ENCODE data around the gene TTLL6. TPM values are rescaled to one million over a fixed set of nuclear protein-coding genes. Genes with fewer than 3 reads are reported as not detected.

Gene TTLL6
- polyA plus RNA-seq, 1 donor, result not detected

GRCh38 chr17:48737330-48738043, 79.5 kb downstream of the TTLL6 start:
- no peak for DNase-seq

GRCh38 chr17:48735062-48735351, 82.0 kb downstream of the TTLL6 start:
- no peak for DNase-seq

GRCh38 chr17:48734333-48735061, 82.5 kb downstream of the TTLL6 start:
- no peak for DNase-seq

DNA sequence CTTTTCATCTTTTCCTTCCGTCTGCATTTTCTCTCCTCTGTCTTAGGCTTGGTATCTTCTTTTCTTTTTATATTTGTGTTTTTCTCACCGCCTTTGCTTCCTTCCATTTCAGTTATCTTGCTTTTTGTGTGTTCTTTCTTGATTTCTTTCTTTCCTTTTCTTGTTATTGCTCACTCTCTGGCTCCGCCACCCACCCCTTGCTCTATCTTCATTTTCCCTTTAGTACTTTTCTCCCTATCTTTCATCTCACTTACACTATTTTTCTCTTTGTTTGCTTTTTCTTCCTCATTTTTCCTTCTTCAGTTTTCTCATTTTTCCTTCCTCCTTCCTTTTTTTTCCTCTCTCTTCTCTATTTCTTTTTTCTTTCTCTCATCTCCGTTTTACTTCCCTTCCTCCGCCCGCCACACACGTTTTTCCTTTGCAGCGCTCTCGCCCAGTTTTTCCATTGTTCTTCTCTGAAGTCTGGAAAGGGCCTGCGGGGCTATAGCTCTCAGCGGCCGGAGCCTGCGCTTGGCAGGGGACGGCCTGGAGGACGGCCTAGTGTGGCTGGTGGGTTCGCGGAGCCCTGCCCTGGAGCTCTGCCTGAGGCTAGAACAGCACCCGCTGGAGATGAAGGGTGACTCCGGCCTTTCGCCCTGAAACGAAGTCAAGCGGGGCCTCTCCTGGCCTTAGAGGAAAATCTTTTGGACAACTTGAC, 83.2 kb downstream of the TTLL6 start:
- no peak for DNase-seq

DNA sequence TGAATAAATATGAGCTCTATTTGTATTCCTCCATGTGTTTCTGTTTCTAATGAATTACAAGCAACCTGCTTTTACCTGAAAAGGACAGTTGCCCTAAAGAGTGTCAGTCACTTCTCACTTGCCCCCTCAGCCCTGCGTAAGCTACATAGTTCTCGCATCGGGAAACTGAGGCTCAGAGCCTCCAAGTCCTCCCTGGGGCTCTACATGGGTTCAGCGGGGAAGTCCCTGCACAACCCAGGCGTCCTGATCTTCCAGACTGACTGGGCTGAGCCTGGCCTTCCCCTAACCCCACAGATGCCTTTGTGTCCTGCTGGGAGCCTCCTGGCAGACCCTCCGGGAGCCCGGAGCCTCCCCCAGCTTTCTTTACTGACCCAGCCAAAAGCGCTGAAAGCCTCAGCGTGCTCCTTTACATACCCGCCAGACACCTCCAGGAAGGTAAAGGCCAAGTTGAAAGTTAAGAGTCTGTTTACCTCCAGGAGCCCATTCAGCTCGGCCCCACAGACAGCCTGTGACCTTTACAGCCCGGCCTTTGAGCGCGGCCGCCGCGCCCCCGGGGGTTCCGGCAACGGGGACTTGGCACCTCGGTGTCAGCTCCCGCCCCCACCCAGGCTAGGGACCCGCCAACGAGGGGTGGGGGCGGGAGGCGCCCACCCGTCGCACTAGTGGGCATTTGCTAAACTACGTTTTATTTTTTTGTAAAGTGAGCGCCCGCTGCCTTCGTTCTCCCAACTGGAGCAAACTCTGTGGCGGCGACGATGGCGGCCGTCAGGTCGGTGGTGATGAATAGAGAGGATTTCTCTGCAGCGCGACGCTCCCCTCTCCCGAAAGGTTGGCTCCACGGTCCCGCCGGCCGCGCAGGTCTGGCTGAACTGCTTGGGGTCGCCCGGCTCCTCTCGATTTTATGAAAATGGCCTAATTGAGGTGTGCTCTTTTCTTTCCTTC, 84.1 kb downstream of the TTLL6 start:
- no peak for DNase-seq

DNA sequence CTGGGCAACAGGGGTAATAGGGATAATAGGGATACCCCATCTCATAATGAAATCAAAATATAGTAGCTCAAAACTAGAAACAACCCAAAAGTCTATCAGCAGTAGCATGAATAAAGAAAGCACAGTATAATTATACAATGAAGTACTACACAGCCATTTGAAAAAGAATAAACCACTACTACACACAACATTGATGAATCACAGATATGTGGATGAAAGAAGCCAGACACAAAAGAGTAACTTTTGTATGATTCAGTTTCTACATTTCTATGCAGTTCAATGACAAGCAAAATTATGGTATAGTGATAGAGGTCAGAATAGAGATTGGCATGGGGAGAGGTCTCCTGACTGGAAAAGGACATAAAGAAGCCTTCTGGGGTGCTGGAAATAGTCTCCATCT, 85.7 kb downstream of the TTLL6 start:
- DNase-seq, result no peak

GRCh38 chr17:48730240-48730550, 86.8 kb downstream of the TTLL6 start:
- no peak for DNase-seq

GRCh38 chr17:48729335-48730239, 87.4 kb downstream of the TTLL6 start:
- DNase-seq, result no peak

DNA sequence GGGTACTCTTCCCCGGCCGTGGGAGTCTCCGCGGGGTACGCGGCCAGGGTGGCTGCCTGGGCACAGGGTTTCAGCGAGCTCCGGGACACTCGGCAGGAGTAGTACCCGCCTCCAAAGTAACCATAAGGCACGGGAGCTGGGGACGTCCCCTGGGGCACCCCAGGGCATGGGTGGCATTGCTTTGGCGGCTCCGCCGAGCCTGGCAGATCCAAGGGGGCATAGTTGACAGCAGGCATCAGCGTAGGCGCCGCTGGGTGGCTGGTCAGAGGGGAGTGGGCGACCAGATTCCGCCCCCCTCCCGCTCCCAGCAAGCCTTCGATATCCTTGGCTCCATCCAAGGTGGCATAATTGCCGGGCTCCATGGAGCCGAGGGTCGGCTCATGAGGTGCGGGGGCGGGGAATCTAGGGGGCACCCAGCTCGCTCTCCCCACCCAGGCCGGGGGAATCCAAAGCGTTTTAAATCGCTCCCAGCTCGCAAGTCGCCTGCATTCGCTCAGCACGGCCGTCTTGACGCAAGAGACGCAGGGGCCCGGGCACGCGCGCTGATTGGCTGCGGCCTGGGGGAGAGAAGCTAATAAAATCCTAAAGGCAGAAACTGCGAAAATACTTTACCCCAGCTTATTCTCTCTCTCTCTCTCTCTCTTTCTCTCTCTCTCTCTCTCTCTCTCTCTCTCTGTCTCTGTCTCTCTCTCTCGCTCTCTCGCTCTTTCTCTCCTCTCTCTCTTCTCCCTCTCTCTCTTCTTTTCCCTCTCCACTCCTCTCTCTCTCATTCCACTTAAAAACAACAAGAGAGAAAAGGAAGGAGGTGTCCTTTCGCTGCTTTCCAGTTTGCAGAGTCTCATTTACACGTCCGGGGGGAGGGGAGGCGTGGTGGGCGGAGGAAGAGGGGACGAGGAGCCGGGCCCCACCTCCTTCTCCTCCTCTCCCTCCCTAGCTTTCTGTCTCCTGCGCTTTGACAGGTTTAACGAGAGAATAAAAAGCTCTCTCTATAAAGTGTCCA, 88.5 kb downstream of the TTLL6 start, which contains the start of gene HOXB13:
Gene HOXB13, minus strand, starts transcription at position 519 of the 1,000 bp plus-strand sequence. Its CDS starts 157 bp downstream, at position 362.
- no peak for DNase-seq

- DNase-seq, result no peak
These were observed 89.4 kb downstream of the TTLL6 start for GRCh38 chr17:48727415-48728175.

- DNase-seq, result no peak
These were observed 90.1 kb downstream of the TTLL6 start for GRCh38 chr17:48726916-48727286.

- no peak for DNase-seq
These were observed 90.7 kb downstream of the TTLL6 start for GRCh38 chr17:48726114-48726915.

- no peak for DNase-seq
These were observed 91.6 kb downstream of the TTLL6 start for GRCh38 chr17:48725288-48726064.

DNA sequence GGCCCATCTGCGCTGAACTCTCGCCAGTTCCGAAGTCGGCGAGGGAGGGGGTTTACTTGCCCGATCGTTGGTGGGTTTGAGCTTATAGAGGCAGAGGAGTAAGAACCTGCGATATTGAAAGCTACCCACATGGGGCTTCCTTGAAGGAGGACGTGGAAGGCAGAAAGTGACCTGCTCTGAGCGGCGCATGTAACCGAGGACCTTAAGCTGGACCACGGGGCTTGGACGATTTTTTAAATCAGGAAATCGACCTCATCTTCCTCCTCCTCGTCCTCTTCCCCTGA, 92.1 kb downstream of the TTLL6 start:
- no peak for DNase-seq

GRCh38 chr17:48724251-48725003, 92.6 kb downstream of the TTLL6 start:
- DNase-seq, result peak; percentile 75

- DNase-seq, result no peak
These were observed 93.4 kb downstream of the TTLL6 start for GRCh38 chr17:48723423-48724250.
